Psoas muscle (tissue), 8 donors: ENCODE data around the gene MUC6. TPM values are rescaled to one million over a fixed set of nuclear protein-coding genes. Genes with fewer than 3 reads are reported as not detected.
A peak's percentile ranks its signal among the peaks of the same experiment; 100 is the strongest.

ENCODE experiments used
- ATAC-seq, 4 donors: fragments of 200-7000 bp; cut with Tn5 transposase; one replicate each; pipeline ENCODE4 v1.9.1; 2020; ENCODE audit warnings: moderate library complexity in 3 of 4, mild to moderate bottlenecking in 2 of 4
- DNase-seq, 2 donors: peaks; one replicate each; pipeline ENCODE4 v3.0.0-alpha.2; 2020
- H3K27ac ChIP-seq: fragments of 200-600 bp; one replicate; pipeline ENCODE4 v1.8.0; 2022
- H3K27me3 ChIP-seq, 3 donors: fragments of 200-600 bp in 1 of 3; one replicate each; pipeline versions ENCODE4 v1.6.1 to v1.8.0; 2013 to 2022; ENCODE audit warnings: low read length in 2 of 3, mild to moderate bottlenecking in 2 of 3, moderate library complexity in 1 of 3; ENCODE audit not compliant: insufficient read depth in 3 of 3
- H3K36me3 ChIP-seq, 2 donors: fragments of 200-600 bp in 1 of 2; one replicate each; pipeline versions ENCODE4 v1.6.1 to v1.8.0; 2013 to 2022; ENCODE audit warnings: low read depth in 1 of 2, mild to moderate bottlenecking in 1 of 2, moderate library complexity in 1 of 2; ENCODE audit not compliant: insufficient read depth in 1 of 2
- H3K4me1 ChIP-seq: fragments of 200-600 bp; one replicate; pipeline ENCODE4 v1.8.0; 2022
- H3K4me3 ChIP-seq: fragments of 200-600 bp; one replicate; pipeline ENCODE4 v1.8.0; 2022; ENCODE audit warnings: mild to moderate bottlenecking
- H3K9me3 ChIP-seq: fragments of 200-600 bp; one replicate; pipeline ENCODE4 v1.8.0; 2022
- CTCF ChIP-seq: fragments of 200-600 bp; IDR thresholded peaks from one replicate; pipeline ENCODE4 v1.8.0; 2022; ENCODE audit warnings: antibody characterized with exemption
- WGBS, 3 donors: extraction: QIAGEN DNeasy Blood & Tissue Kit; methylation state at CpG; one replicate each; pipeline versions ENCODE4 v1.1.6 to v1.1.7; 2013; 5-methylcytosine and 5-hydroxymethylcytosine counted together
- intact Hi-C, 2 donors: fragments of 100-400 bp; cut with DNase I; formaldehyde crosslinking; loops; one replicate each; pipeline versions ENCODE4 v1.11.0 to v1.14.2; 2022
- polyA plus RNA-seq, 3 donors: library from polyadenylated mRNA; stranded (reverse); fragments of 200-250 nt; gene quantifications; one replicate each; pipeline ENCODE4 v1.2.3, GENCODE V29; 2013
- total RNA-seq, 4 donors: library from RNA; stranded (reverse); fragmentation: NEBNext Ultra II Directional in 2 of 4; extraction: Animal tissue kit (Norgen Biotek cat#: 25700) in 2 of 4; gene quantifications; one replicate each; pipeline versions ENCODE4 v1.2.1 to v1.2.4, GENCODE V29; 2021 to 2023
- donor health status: healthy with polysubstance abuse.
- donor health status: DM: no; HTN: no; CAD: no; lungs with moderate emphysema.
- donor health status: Bipolar disorder and iron deficiency.
- donor health status: healthy.
- donor health status: DM: yes; HTN: yes; CAD: no.
- donor health status: DM: no; HTN: no; CAD: no.
- donor health status: DM: no; HTN: no; CAD: no.
- donor health status: DM: yes; HTN: yes; CAD: no.

MUC6 gene
- total and polyA plus RNA-seq, 7 donors: under 0.01 to 0.04 (median 0.01) TPM; not detected in 4

DNA sequence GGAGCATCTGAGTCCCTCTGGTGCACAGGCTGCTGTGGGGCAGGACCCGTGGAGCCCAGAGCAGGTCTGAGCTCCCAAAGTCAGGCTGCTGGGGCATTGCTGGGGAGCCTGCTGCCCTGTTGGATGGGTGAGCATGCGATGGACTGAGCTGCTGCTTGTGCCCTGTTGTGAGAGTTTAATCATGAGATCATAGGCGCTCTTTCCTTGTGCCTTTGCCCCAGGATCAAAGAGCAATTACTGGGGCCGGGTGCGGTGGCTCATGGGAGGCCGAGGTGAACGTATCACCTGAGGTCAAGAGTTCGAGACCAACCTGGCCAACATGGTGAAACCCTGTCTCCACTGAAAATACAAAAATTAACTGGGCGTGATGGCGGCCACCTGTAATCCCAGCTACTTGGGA is 37.5 kb downstream of the MUC6 start:
- Histone ChIP-seq H3K4me1 (no peaks in the 10 kb centered on the region), H3K27me3 (no peaks in the 10 kb centered on the region), H3K9me3 (no peaks in the 10 kb centered on the region), H3K27ac (no peak overlapping the region), H3K4me3 (no peak overlapping the region), H3K36me3 (peaks cover 5 to 54% of the 10 kb centered on the region in 2 donors)
- no peak for TF ChIP-seq CTCF
- 92 to 96% (median 95%) methylated on average over 10 of the region's 10 CpGs for WGBS, 3 donors
- ATAC-seq (no peak), DNase-seq (no peak)
- intact Hi-C loops: no loop called here

DNA sequence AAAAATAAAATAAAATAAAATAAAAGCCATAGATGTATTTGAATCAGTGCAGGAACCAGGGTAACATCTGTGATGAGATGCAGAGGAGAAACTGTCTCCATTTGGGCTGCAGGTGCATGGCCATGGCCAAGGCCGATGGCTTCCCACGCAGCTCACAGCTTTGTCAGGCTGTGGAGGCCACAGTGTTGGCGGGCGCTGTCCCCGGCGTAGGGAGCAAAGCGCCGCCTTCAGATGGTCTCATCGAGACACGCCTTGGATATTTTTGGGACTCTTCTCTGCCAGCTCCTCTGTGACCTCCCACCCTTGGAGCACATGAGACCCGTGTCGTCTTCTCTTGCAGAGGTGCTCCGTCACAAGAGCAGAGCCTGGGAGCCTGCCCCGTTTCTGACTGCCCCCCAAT is 38.6 kb downstream of the MUC6 start:
- intact Hi-C loops: no loop called here
- H3K9me3 ChIP-seq: no peaks in the 10 kb centered on the region

DNA sequence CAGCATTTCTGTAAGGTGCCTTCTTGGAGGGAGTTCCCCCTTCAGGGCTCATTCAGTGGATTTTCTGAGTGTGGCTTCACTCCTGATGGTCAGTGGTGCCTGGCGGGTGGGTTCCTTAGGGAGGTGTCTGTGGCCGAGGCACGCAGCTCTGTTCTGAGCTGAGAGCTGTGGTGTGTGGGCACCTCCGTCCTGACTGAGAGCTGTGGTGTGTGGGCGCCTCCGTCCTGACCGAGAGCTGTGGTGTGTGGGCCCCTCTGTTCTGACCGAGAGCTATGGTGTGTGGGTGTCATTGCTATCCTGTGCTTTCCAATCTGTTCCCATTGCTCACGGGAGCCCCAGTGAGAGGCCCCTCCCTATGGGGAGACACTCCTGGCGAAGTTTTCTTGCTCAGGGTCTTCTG is 39.8 kb downstream of the MUC6 start:
- ATAC-seq: no peak
- intact Hi-C loops: no loop called here
- Histone ChIP-seq H3K27me3 (no peaks in the 10 kb centered on the region), H3K4me3 (no peak overlapping the region), H3K36me3 (peaks cover 2 to 54% of the 10 kb centered on the region in 2 donors), H3K4me1 (no peaks in the 10 kb centered on the region), H3K9me3 (no peaks in the 10 kb centered on the region), H3K27ac (no peak overlapping the region)
- 90 to 95% (median 95%) methylated on average over 10 of the region's 10 CpGs for WGBS, 3 donors
- no peak for DNase-seq
- no peak for TF ChIP-seq CTCF

More for the DNA sequence above, 38.6 kb downstream of the MUC6 start:
- 82 to 90% (median 84%) methylated on average over 14 of the region's 14 CpGs for WGBS, 3 donors
- Histone ChIP-seq H3K36me3 (peaks cover 5 to 54% of the 10 kb centered on the region in 2 donors), H3K4me1 (no peaks in the 10 kb centered on the region), H3K4me3 (no peak overlapping the region), H3K27ac (no peak overlapping the region), H3K27me3 (no peaks in the 10 kb centered on the region)
- DNase-seq (no peak), ATAC-seq (peak in 1 of 4 donors; percentile 38)
- no peak for TF ChIP-seq CTCF

DNA sequence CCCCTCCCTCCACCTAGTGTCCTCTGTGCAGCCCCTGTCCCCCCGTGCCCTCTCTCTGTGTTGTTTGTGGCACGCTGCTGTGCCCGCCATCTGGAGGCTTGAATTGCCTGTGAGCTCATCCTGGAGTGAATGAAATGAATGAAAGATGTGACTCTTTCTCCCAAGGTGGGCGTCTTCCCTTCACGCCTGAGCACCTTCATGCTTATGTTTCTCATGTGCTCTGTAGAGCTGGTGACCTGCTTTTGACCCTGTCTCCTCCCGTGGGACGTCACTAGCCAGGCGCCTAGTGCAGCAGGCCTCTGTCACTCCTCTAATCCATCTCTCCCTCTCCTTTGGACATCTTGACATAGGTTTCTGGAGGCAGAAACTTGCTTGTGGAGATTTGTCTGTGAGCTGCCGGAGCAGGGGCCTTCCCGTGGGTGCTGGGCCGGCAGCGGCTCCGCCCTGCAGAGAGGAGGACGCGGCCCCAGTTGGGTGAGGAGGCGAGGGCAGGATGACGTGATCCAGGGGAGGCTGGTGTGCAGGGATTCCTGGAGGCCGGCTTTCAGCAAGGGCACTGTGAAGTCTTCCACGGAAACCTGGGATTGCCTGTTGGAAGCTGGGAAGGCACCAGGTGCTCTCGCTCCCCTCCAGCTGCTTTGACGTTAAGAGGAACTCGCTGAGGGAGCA is 40.6 kb downstream of the MUC6 start:
- DNase-seq (no peak), ATAC-seq (peak in 1 of 4 donors; percentile 14)
- WGBS, 3 donors: 75 to 80% (median 79%) methylated on average over 22 of the region's 22 CpGs
- Histone ChIP-seq H3K9me3 (no peaks in the 10 kb centered on the region), H3K4me3 (no peak overlapping the region), H3K27ac (no peak overlapping the region), H3K36me3 (peaks cover under 1 to 46% of the 10 kb centered on the region in 2 donors), H3K4me1 (no peaks in the 10 kb centered on the region), H3K27me3 (no peaks in the 10 kb centered on the region)
- intact Hi-C loops: no loop called here
- TF ChIP-seq CTCF: no peak
